Inflammatory macrophage treated with lipopolysaccharide for 4 hours (primary cell): ENCODE results near the gene EFCAB6.
"Not testable (repeated sequence)": the region's sequence is repeated elsewhere in the genome, so short reads cannot be mapped to it uniquely, and the experiment has no call there.

Experiments used
- DNase-seq: peaks from one replicate; pipeline ENCODE4 v3.0.0-alpha.2; 2020

Gene EFCAB6

DNA sequence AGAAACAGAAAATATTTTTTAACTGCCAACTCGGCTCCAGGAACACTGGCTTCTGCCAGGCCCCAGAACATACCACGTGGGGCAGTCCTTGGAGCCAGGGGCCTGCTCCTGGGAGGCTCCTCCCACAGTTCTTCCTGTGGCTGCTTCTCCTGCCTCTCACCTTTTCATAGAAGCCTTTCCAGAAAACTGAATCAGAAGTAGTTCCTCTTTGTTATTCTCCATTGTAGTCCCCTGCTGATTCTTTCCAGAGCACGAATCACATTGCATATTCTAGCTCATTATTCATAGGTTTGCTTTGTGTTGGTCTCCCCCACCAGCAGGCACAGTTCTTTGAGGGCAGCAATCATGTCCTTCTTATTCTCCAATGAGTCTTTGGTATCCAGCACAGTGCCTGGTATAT is 106.0 kb downstream of the EFCAB6 start:
- no peak for DNase-seq

DNA sequence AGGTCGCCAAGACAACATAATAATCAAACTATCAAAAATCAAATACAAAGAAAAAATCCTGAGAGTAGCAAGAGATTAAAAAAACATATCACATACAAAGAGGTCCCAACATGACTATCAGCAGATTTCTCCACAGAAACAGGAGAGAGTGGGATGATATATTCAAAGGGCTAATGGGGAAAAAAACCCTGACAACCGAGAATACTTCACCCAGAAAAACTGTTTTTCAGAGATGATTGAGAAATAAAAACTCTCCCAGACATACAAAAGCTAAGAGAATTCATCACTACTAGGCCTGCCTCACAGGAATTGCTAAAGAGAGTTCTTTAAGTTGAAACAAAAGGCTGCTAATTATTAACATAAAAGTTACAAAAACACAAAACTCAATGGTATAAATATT is 108.1 kb downstream of the EFCAB6 start:
- DNase-seq: no peak

DNA sequence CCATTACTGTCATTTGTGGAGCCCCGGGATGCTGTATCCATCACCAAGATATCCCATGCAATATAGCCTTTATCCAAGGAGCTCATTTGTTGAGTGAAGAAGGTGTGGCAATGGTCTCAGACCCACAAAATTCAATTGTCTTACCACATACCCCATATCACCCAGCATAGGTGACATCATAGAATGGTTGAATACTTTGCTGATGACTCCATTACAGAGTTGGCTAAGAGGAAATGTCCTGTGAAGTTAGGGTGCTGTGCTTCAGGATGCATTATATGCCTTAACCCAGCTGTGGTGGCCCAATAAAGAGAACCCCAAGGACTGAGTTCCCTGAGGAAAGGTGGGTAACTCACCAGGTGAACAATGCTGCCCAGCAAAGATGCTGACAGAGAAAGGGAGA is 113.7 kb downstream of the EFCAB6 start:
- DNase-seq: no peak

DNA sequence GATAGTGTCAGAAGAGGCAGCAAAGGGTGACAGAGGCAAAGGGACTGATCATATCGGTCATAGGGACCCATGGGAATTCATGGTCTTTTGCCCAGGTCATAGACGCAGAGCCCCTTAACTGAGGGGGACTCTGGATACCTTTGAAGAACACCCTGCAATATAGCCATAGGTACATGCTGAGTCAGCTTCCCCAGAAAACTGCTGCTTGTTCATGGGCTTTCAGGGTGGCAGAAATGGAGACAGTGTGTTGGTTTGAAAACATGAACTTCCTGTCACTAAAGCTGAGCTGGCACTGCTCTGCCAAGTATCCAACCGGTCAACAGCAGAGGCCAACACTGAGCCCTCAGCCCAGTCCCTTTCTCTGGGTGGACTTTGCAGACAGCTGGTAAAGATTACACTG is 114.2 kb downstream of the EFCAB6 start:
- DNase-seq: no peak

DNA sequence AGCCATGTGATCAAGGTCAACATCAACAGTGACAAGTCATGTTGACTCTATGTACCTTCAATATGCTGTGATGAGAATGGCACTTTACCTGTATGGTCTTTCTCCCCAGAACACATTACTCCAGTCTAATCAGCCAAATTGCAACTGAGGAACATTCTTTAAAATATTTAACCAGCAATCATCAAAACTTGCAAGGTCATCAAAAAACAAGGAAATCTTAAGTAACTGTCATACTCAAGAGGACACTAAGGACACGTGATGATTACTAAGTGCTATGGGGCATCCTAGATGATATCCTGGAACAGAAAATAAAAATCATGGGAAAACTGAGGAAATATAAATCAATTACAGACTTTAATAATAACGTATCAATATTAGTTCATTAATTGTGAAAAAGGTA is 118.9 kb downstream of the EFCAB6 start:
- no peak for DNase-seq

DNA sequence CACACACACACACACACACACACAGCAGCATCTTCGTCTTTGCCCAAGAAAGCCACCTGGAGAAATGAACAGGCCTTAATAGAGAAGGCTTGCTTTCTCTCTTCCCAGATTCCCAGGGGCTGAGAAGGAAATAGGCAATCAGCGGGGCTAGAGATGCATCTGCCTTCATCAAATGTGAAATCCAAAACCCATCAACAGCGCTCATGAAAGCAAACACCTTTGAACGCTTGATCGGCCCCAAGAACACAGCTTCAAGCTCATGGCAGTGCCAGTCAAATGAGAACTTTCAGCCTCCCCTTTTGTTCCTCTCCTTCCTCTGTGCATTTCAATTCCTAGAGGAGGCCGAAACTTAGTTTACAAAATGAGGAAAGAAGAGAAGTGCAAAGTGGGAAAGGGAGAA is 122.7 kb downstream of the EFCAB6 start:
- no peak for DNase-seq

DNA sequence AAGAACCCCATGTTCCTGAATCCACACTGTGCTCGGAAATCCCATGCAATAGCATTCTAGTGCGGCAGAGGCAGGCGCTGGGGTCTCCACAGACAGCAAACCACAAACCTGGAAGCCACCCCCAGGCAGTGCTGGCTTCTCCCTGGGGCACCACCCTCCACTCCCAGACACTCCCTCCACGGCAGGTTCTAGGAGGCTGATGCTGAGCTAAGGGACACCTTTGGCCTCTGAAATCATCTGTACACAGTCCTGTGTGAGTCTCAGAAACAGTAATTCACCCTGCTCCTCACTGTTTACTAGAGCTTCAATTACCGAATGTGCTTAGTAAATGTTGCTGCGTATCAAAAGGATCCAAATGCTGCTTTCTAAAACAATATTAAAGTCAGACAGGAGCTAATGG is 129.3 kb downstream of the EFCAB6 start:
- no peak for DNase-seq

DNA sequence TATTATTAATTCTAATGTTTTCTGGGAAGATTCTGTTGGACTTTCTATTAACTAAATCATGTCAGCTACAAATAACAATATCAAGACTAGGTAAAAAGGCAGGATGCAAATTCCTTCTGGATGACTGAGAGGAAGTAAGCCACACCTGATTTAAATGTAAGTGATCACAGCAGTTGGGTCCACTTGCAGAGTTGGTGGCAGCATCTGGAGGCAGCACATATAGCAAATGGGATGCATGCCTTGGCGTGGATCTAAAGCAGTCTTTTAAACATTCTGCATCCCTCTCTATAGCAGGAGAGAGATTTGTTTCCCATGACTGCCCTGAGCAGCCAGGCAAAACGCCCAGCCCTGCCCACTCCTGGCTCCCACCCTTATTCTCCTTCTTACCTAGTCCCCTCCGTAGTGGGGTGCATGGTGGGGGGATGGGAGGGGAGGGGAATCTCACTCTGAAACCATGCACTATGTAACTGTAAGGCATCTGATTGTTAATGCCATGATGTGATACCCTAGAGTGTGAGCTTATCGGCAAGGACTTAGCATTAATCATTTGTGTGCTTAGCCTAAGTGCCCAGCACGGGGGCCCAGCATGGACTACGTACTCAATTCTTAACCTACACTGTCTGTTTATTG is 130.3 kb downstream of the EFCAB6 start:
- DNase-seq: no peak

DNA sequence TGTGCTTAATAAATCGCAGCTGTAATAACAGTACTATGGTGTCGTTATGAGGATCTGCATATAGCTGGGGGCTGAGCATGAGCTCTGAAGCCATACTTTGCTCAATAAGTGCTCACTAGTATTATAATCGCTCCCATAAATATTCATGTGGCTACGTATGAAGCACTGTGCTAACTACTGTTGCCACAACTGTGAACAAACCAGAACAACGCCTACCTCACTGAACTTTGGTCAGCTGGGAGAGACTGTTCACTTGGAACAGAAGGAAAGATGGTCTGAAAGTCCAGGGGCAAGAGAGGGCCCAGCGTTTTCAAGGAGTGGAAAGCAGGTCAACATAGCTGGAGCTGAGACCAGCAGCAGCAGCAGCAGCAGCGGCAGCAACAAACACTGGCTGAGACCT is 141.6 kb downstream of the EFCAB6 start:
- DNase-seq: no peak

DNA sequence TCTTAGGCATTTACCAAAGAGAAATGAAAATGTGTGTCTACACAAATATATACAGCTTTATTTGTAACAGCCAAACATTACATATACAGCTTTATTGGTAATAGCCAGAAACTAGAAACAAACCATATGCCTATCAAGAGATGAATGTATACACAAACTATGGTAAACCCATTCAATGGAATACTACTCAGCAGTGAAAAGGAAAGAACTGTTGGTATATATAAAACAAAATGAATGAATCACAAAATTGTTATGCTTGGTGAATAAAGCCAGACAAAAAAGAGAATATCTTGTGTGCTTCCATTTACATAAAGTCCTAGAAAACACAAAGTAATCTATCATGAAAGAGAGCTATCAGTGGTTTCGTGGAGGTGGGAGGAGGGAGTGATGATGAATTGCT is 142.9 kb downstream of the EFCAB6 start:
- no peak for DNase-seq

DNA sequence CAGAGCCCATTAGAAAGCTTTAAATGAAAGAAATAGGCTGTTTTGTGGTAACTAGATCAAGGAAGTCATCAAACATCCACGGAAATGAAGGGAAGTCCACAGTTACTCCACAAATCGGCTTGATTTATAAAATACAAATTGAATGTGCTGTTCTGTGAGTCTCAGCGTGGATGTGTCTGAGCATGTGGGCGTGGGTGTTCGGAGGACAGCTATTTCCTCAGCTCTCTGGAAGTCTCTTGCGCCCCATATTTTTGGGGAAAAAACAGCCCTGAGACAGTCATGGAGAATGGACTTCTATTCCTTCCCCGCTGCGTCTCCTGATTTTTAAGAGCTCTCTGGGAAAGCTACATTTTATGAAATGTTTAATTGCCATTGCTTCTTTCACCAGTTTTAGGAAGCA is 144.4 kb downstream of the EFCAB6 start:
- DNase-seq: no peak

DNA sequence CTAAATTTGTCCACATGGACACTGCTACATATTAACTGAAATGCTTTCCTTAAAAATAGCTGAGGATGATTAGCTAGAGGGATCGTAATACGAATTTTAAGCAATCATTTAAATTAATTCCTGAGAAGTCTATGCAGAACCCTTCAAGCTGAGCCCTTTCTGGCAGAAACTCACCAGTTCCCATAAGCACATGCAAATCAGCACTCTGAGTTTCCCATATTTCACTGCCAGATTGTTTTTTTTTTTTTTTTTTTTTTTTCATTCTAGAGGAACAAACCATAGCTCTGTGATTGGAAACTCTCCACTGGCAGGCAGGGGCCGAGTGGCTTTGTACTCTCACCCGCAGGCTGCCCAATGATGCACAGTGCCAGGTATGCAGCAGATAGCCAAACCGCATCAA is 145.6 kb downstream of the EFCAB6 start:
- DNase-seq: no peak

DNA sequence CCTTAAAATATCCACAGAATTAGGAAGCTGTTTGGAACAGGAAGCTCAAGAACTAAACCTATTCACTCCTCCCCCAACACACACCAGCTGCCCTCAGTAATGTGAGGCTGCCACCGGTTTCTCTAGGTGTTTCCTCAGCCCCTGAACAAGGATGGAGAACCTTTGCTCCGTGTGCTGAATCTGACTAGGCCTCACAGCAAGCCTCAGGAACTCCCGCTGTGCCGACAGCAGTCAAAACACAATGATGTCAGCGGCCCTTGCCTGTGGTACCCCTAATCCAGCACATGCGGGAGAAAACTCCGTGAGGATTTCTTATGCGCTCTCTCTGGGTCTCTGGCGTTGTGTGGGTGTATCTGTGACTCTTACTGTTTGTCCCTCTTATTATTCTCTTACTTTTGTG is 153.3 kb downstream of the EFCAB6 start:
- no peak for DNase-seq

DNA sequence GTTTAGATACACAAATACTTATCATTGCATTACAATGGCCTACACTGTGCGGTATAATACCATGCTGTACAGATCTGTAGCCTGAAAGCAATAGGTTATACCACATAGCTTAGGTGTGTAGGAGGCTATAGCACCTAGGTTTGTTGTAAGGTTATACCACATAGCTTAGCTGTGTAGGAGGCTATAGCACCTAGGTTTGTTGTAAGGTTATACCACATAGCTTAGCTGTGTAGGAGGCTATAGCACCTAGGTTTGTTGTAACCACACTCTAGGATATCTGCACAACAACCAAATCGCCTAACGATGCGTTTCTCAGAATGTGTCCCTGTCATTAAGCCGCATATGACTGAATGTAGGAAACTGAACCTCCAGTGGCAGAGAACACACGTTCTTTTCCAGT is 155.5 kb downstream of the EFCAB6 start:
- not testable (repeated sequence) for DNase-seq

DNA sequence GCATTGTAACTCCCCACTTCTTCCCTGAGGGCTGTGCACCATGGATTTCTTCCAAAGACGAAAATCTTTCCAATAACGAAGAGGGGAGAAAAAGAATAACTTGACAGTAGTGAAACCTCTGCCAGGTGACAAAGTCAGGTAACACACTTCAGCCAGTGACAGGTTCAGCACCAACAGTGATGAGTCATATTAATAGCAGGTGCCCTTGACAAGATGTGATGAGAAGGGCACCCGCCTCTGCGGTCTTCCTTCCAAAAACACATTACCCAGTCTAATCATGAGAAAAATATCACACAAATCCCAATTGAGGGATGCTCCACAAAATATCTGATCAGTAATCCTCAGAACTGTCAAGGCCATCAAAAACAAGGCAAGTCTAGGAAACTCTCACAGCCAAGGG is 157.8 kb downstream of the EFCAB6 start:
- no peak for DNase-seq

DNA sequence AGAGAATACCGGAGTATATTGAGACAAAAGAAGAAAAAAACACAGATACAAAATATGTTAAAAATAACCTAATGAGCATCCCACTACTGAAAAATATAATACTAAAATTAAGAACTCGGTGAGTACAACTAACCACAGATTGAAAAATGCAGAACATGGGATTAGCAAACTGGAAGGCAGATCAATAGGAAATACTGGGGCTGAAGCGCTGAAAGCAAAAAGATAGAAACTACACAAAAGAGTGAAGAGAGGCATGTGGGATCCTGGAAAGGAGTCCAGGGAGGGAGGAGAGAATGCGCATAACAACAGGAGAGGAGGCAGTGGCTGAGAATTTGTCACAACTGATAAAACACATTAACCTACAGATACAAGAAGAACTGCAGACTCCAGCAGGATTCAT is 159.3 kb downstream of the EFCAB6 start:
- no peak for DNase-seq

DNA sequence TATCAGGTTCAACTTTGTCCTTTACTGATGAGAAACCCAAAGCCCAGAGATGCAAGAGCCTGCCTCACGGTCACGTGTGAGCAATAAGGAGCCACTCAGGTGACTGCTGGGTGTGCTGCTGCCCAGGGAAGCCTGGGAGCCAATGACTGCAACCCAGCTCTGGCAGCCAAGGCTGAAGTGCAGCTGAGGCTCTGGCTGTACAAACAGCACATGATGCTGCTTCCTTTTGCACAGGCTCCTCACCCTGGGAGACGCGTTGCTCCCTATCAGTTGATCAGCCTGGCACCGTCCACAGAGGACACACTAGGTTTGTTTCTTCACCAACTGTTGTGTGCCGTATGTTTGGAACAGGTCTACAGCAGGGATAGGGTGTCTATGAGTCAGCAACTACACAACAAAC is 168.7 kb downstream of the EFCAB6 start:
- no peak for DNase-seq

DNA sequence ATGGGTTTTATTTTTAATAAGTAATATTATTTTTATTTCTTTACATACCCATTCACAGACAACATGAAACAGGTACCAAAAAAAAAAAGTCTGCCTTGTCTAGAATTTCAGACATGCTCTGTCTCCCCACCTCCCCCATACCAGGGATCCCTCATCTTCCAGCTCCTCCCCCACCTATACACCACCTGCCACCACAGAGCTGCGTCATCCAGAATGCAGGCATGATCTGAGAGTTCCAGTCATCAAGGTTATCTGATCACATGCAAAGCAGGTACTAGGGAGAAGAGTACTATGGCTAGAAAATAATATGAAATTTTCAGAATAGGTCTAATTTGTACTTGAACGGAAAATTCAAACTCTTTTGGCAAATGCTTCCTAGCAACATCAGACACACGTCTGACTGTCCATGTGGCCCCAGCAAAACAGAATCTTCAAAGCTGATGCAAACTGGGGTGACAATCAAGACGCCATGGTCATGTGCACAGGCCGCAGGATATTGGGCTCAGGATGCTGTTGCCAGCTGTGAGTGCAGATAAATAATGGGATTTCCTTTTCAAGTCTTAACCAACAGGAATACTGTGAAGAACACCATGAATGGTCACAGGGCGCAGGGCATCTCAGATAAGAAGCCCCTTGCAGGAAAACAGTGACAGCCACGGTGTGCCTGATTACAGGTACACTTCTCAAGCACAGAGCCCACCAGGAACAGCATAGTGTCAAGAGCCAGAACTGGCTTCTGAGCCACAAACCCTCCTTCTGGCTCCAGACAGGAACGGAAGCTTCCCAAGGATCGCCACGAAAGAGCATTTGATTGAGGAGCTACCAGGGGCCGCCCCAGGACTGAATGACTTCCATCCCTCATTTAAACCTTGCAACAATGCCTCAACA is 169.5 kb downstream of the EFCAB6 start:
- DNase-seq: no peak

DNA sequence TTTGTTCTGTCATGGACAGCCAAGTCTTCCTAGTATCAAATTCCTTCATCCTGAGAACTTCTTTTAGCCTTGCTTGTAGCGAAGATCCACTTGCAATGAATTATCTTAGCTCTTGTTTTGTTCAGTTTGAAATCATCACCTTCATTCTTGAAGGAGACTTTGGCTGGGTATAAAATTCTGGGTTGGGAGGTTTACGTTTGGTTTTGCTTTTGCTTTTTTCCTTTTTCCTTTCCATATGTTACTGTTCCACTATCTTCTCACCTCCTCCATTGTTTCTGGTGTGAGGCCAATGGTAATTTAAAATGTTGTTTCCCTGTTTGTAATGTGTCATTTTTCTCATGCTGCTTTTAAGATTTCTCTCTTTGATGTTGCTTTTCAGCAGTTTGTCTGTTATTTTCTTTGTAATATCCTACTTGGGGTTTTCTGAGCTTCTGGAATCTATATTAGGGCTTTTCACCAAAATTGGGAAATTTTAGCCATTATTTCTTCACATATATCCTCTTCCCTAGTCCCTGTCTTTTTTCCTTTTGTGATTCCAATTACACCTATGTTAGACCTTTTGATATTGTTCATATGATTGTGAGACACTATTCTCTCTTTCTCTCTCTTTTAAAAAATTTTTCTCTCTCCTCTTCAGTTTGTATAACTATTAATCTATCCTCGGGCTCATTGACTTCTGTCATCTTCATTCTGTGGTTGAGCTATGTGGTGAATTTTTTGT is 172.7 kb downstream of the EFCAB6 start:
- DNase-seq: no peak

DNA sequence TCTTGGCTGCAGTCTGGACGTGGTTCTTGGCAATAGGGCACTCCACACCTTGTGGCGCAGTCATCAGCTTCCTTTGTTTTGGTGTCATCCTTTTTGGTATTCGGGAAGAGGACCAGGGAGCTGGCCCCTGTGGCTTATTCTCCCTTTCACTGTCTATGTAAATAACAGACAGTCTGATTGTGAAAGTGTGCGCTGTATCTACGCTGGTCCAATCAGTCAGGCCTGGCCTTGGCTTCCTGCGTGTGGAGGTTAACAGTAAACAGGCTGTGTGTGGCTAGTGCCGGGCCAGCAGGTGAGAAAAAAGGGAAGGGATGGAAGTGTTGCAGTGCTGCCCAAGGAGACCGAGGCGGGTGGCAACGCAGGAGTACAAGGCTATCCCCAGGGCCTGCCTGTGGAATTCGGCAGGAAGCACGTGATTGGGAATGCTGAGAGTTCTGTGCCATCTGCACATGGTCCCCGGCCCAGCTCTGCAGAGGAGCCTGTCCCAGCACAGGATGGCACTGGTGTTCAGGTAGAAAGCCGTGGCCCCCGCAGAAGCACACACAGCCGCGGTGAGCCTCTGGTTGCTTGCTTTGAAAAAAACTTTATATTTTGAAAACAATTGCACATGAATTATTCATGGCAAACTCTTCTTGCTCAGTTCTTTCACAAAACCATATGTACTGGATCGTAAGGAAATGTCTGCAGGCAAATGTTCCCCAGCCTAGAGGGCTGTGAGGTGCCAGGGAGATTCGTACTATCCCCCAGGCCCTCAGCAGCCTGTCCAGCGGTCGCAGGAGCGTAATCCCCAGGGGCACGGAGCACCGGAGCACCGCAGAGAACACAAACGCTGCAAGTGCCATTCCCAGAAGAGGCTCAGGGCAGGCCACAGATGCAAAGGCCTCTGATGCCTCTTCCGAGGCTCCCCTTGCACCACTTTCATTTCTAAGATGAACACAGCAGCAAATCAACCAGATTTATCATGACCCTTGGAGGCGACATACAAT is 174.5 kb downstream of the EFCAB6 start:
- DNase-seq: no peak

DNA sequence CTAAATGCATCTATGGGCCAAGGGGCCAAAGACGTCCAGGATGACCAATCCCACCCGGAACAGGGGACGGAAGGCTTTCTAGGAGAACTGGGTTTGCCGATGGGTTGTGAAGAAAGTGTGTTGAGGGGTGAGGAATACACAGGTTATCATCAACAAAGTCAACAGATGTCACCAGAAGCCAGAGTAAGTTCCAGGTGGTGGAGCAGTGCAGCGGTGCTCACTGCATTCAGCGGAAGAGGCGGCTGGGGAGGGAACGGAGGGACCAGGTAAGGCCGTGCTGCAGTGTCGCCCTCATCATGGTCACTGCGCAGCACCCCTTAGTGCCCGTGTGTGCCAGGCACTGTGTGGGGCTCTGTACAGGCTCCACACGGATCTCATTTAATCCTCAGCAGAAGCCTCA is 176.0 kb downstream of the EFCAB6 start:
- no peak for DNase-seq

DNA sequence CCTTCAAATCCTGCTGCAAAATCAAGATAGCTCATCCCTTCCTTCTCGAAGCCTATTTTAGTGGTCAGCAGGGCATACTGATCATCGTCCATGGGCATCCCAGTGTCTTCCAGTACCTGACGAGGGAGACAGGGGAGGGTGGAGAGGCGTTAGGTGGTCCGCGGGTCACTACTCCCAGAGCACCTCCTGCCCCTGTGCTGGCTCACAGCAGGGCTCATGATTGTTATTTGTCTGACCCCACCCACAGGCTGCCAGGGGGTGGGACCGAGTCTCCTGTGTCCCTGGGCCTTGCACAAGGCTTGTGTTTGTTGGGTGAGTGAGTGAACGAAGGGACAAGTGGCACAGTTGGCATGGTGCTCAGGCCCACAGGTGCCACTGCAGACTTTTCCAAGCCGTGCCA is 177.0 kb downstream of the EFCAB6 start:
- DNase-seq: no peak

DNA sequence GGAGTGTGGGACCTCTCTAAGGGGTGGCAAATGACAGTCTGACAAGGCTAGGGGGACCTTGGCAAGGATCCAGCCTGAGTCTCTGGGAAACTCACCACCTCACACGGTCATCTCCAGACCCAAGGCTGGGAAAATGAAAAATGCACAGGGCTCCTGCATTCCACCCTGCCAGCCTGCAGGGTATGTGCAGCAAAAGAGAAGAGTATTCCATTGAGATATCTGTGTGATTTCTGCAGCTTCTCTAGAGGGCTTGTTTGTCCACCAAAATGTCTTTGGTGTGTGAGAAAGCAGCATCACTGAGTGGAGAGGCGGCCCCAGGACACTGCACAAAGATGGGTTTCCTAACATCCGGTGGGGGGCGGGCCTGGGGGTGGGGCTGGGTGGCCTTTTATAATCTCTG is 177.8 kb downstream of the EFCAB6 start:
- no peak for DNase-seq
